ENCODE measurements around the gene INS.

The INS gene

DNA sequence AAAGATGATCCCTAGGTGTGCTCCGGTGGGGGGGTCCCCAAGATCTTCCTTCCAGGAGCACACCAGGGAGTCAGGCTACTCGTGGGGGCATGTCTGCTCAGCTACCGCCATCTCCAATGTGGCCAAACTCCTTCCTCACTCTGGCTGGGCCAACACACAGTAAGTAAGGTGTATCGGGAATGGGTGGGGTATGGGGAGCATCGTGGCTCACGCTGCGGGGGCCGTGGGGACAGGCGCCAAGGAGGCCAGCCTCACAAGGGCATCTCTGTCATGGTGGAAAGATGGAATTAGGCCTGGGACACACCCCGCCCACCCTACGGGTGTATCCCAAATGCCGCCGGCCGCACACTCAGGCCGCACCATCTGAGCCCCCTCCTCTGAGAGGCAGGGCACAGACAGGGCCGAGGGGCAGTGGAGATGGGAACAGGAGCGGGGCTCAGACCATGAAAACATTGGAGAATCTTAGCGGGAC is 30.1 kb downstream of the INS start:
- Histone ChIP-seq H3K27me3 (replicated peaks) (peaks cover 2% of the 10 kb centered on the region), H3K27ac (no peak overlapping the region), H3K36me3 (replicated peaks) (no peaks in the 10 kb centered on the region), H3K4me3 (ENCODE audit: low read depth, low read length) (no peak overlapping the region)
- in situ Hi-C loops (cut with HindIII; ENCODE audit: low pct_ligation_motif_present, low sequenced_read_pairs): no loop called here
- DNase-seq: no peak
- TF ChIP-seq, protein P1, sequence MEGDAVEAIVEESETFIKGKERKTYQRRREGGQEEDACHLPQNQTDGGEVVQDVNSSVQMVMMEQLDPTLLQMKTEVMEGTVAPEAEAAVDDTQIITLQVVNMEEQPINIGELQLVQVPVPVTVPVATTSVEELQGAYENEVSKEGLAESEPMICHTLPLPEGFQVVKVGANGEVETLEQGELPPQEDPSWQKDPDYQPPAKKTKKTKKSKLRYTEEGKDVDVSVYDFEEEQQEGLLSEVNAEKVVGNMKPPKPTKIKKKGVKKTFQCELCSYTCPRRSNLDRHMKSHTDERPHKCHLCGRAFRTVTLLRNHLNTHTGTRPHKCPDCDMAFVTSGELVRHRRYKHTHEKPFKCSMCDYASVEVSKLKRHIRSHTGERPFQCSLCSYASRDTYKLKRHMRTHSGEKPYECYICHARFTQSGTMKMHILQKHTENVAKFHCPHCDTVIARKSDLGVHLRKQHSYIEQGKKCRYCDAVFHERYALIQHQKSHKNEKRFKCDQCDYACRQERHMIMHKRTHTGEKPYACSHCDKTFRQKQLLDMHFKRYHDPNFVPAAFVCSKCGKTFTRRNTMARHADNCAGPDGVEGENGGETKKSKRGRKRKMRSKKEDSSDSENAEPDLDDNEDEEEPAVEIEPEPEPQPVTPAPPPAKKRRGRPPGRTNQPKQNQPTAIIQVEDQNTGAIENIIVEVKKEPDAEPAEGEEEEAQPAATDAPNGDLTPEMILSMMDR (IDR thresholded peaks at IDR 0.05; ENCODE audit: low read depth, low read length, missing control alignments): no peak

DNA sequence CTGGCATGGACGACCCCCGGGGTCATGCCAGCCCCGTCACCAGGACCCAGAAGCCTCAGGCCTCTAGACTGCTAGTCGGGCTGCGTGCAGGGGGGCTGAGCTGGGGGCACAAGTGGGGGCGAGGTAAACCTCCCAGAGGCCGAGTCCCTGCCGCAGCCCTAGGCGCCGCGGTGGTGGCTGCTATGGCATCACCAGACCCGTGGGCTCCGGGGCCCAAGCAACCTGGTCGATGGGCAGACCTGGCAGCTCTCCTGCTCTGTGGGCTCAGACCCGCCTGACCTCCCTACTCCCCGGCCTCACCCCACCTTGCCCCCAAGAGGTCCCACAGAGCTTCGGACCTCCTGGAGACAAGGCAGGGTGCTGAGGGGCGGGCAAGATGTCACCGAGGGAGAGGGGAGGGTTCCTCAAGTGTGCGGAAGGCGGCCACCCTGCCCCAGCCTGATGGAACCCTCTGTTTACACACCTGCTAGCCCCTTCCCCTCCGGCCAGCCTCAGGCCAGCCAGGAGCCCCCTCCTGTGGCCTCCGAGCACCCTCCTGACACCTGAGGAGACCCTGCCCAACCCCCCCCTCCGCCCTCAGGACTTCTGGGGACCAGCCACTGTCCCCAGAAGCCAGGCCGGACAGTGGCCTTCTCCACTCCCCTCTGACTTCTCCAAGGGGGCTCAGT is 31.2 kb downstream of the INS start:
- no peak for DNase-seq
- Histone ChIP-seq H3K36me3 (replicated peaks) (no peaks in the 10 kb centered on the region), H3K4me3 (ENCODE audit: low read depth, low read length) (no peak overlapping the region), H3K27me3 (replicated peaks) (peaks cover 2% of the 10 kb centered on the region), H3K27ac (no peak overlapping the region)
- TF ChIP-seq, protein P1 (IDR thresholded peaks at IDR 0.05; ENCODE audit: low read depth, low read length, missing control alignments): no peak
- in situ Hi-C loops (cut with HindIII; ENCODE audit: low pct_ligation_motif_present, low sequenced_read_pairs): no loop called here

DNA sequence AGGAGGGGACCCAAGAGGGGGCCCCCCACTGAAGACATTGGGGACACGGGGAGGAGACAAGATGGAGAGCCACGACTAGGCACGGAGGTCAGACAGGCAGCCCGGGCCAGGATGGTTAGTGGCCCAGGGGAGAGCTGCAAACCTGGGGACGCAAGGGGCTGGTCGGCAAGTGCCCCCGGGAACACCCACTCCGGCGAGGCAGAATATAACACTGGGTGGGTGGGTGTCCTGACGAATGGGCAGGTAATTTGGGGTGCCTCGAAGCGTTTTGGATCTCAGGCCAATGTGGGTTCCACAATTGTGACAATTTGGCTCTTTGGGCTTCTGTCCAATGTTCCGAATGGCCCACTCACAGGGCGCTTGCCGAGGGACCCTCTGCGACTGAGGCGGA is 31.7 kb downstream of the INS start:
- in situ Hi-C loops (cut with HindIII; ENCODE audit: low pct_ligation_motif_present, low sequenced_read_pairs): no loop called here
- Histone ChIP-seq H3K36me3 (replicated peaks) (no peaks in the 10 kb centered on the region), H3K27ac (no peak overlapping the region), H3K4me3 (ENCODE audit: low read depth, low read length) (no peak overlapping the region), H3K27me3 (replicated peaks) (peaks cover 2% of the 10 kb centered on the region)
- DNase-seq: no peak
- TF ChIP-seq, protein P1 (IDR thresholded peaks at IDR 0.05; ENCODE audit: low read depth, low read length, missing control alignments): no peak

DNA sequence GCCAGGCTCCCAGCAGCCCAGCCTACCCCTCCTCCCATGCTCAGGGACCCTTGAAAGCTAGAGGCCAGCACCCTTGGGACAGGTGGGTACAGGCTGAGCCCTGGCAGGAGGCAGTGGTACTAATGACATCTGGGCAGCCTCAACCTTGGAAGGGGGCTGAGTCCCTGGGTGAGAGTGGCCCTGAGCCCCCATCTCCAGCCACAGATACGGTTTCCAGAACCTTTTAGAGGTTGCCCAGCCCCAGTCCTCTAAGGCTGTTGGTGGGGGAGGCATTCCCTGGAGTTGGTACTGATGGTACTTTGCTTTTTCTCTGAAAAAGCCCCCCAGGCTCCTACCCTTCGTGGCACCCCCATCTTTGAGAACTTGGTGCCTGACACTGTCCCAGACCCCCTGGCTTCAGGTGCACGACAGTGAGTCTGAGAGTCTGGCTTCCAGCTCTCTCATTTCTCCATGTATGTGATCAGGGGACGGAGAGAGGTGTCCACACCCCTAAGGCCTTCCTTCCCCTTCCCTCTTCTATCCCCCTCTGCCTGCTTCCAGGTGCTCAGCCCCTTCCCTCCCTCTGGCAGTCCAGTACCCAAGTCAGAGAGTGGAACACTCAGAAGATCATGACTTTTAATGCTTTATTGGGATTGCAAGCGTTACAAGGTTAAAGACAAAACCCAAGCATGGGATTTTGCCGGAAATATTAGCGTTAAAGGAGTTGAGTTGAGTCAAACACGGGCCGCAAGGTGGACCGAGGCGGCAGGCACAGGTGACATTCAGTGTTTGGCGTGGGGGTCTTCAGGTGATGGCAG is 32.3 kb downstream of the INS start:
- no peak for DNase-seq
- no peak overlapping the region for H3K27ac ChIP-seq
- in situ Hi-C loops (cut with HindIII; ENCODE audit: low pct_ligation_motif_present, low sequenced_read_pairs): no loop called here
- TF ChIP-seq, protein P1 (IDR thresholded peaks at IDR 0.05; ENCODE audit: low read depth, low read length, missing control alignments): no peak
- no peaks in the 10 kb centered on the region for H3K36me3 ChIP-seq (replicated peaks)
- H3K27me3 ChIP-seq (replicated peaks): no peaks in the 10 kb centered on the region
- H3K4me3 ChIP-seq (ENCODE audit: low read depth, low read length): no peak overlapping the region

DNA sequence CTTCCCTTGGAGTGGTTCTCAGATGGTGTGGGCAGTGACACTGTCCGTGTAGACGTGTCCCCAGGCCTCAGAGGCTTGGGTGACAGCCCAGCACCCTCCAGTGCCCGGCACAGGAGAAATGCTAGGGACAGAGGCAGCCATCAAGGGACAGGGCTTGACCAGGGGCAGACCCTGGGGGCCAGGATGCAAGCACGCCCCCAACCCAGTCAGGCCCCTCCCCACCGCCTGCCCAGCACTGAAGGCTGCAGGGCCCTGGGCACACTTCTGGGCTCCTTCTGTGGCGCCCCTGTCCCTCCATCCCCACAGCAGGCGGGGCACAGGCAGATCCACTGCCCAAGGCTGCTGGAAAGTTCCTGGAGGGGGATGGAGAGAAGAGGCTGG is 32.9 kb downstream of the INS start:
- H3K27me3 ChIP-seq (replicated peaks): no peaks in the 10 kb centered on the region
- DNase-seq: no peak
- TF ChIP-seq, protein P1 (IDR thresholded peaks at IDR 0.05; ENCODE audit: low read depth, low read length, missing control alignments): no peak
- no peak overlapping the region for H3K4me3 ChIP-seq (ENCODE audit: low read depth, low read length)
- in situ Hi-C loops (cut with HindIII; ENCODE audit: low pct_ligation_motif_present, low sequenced_read_pairs): no loop called here
- H3K27ac ChIP-seq: no peak overlapping the region
- H3K36me3 ChIP-seq (replicated peaks): no peaks in the 10 kb centered on the region

Measured in brain microvascular endothelial cell (primary cell).